Vein endothelial cell (primary cell): ENCODE results near the gene NUBP1. TPM values are rescaled to one million over a fixed set of nuclear protein-coding genes. Genes with fewer than 3 reads are reported as not detected.

Experiments used
- small RNA-seq: library from RNA; depleted of rRNA; stranded (forward); fragments of <200 nt; gene quantifications from one replicate; pipeline ENCODE3, GENCODE V24; 2012
- total RNA-seq: library from RNA; depleted of rRNA; stranded (reverse); fragments of >200 nt; gene quantifications from 2 replicates; pipeline ENCODE4 v1.2.3, GENCODE V29; 2012

NUBP1 gene
- total RNA-seq = 20.8 and 21.2 TPM in 2 replicates

GRCh38 chr16:10743610-10744369 lies at the start of gene NUBP1:
Gene NUBP1, plus strand, starts transcription at chr16:10743842. Its CDS starts 22 bp downstream, at chr16:10743864.

GRCh38 chr16:10694830-10695229 lies 48.8 kb upstream of the NUBP1 start, which contains the start of gene TEKT5:
Gene TEKT5, minus strand, starts transcription at chr16:10694930. Its CDS starts 57 bp downstream, at chr16:10694873.

GRCh38 chr16:10817963-10818941 lies 74.6 kb downstream of the NUBP1 start, which contains the start of gene TVP23A:
Gene TVP23A, minus strand, starts transcription at chr16:10818794. Its CDS starts 301 bp downstream, at chr16:10818493.

Small RNA genes within 50 kb of the gene (small RNA-seq; reads per million reads assigned to genes)
- gene MTND4LP24 = not detected
- not detected for gene MTND6P33

Other genes starting within 250 kb of the NUBP1 start
- 18.9 and 20.2 TPM in 2 replicates for gene EMP2, start 163.2 kb upstream of the NUBP1 start, total RNA-seq
- 0.65 TPM in 1 of 2 replicates, not detected in the other for gene TEKT5, start 48.9 kb upstream of the NUBP1 start, total RNA-seq
- not detected in 2 replicates for gene TVP23A, start 75.0 kb downstream of the NUBP1 start, total RNA-seq
- gene CIITA, start 133.4 kb downstream of the NUBP1 start, total RNA-seq = 0.10 TPM in 1 of 2 replicates, not detected in the other
- gene DEXI, start 198.6 kb downstream of the NUBP1 start, total RNA-seq = 44.0 and 46.1 TPM in 2 replicates
- gene CLEC16A, start 200.7 kb downstream of the NUBP1 start, total RNA-seq = 27.4 and 28.8 TPM in 2 replicates